CD4-positive, alpha-beta T cell treated with Interleukin-12 subunit alpha and Interleukin-12 subunit beta, for 1 hour (primary cell): ENCODE results near the gene KLHDC3.
A peak's percentile ranks its signal among the peaks of the same experiment; 100 is the strongest.

Experiments
- DNase-seq: peaks from one replicate; pipeline ENCODE4 v3.0.0-alpha.2; 2020

Gene KLHDC3

GRCh38 chr6:43059168-43060033, 45.4 kb downstream of the KLHDC3 start, which contains the start of the genes KLC4 and MRPL2:
KLC4 (plus strand) TSS chr6:43059631; CDS start chr6:43061336, 1,705 bp downstream.
MRPL2 (minus strand) TSS chr6:43059434; CDS start chr6:43059381, 53 bp downstream.
- peak; percentile 98 for DNase-seq

- DNase-seq, result no peak
These were observed 46.1 kb downstream of the KLHDC3 start for GRCh38 chr6:43060034-43060754.

GRCh38 chr6:43060755-43061633, 46.9 kb downstream of the KLHDC3 start:
- DNase-seq, result no peak

- DNase-seq, result no peak
These were observed 47.8 kb downstream of the KLHDC3 start for GRCh38 chr6:43061861-43062260.

GRCh38 chr6:43062818-43063217, 48.8 kb downstream of the KLHDC3 start:
- no peak for DNase-seq

GRCh38 chr6:43070028-43070632, 56.1 kb downstream of the KLHDC3 start:
- peak; percentile 45 for DNase-seq
